Stimulated activated CD8-positive, alpha-beta memory T cell treated with anti-CD3 and anti-CD28 coated beads, Interleukin-12 subunit alpha, Interleukin-12 subunit beta, amount 100 ng/mL, for 24 hours (primary cell): ENCODE results near the gene CTSD.

Experiments
- DNase-seq: peaks from one replicate; pipeline ENCODE4 v3.0.0-alpha.2; 2020; ENCODE audit errors: extremely low read depth

CTSD gene

DNA sequence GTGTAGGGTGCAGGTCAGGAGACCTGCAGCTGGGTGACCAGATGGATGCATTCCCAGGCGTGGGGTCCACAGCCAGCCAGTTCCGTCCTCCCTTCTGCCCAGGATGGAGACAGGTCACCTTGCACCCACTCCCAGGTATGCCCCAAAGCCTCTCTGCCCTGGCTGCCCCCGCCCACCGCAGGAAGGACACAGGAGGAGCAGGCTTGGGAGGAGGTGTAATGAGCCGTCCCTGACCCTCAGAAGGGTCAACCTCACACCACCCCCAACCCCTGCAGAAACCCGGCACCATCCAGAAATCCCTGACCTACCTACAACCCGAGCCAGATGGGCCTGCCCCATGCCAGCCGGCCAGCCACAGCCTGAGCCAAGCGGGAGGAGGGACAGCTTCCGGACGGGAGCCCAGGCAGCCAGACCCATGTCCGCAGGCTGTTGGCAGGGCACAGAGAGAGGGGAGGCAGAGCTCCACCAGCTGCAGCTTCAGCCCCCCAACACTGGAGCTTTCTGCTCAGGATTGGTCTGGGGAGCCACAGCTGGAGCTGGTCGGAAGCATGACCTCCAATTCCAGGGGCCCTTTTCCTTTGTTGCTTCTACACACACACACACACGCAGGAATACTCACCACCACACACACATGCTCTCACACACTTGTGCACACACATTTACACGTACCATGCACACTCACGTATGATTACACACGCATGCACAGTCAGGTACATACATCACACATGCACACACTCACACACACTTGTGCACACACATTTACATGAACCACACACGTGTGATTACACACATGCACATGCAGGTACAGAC, 18.6 kb downstream of the CTSD start:
- no peak for DNase-seq

DNA sequence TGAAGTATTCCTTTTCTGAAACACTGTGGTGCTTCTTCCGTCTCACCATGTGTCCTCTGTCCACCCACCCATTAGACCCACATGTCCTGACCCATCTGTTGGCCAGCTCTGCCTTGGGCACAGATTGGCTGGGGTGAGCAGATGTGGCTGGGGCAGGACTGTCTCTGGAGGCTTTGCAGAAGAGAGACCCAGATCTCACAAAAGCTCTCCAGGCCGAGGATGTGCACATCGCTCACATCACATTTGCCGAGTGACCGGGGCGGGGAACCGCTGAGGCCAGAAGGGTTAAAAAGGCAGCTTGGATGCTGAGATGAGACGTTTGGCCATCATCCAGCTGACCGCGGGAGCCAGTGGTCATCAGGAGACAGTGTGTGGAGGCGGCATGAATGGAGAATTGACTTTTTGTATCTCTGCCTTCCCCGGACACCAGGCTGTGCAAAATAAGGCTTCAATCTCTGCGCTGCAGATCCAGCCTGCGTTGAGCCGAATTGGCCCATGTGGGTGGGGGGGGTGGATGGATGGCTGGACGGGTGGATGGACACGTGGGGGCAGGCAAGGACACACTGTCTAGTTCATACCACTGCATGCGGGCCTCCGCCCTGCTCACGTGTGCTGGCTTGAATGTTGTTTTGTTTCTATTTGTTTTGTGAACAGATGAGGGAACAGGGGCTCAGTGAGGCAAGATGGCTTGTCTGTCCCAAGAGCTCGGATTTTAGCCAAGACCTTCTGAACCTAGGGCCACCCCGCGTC, 19.4 kb downstream of the CTSD start:
- DNase-seq, result no peak

DNA sequence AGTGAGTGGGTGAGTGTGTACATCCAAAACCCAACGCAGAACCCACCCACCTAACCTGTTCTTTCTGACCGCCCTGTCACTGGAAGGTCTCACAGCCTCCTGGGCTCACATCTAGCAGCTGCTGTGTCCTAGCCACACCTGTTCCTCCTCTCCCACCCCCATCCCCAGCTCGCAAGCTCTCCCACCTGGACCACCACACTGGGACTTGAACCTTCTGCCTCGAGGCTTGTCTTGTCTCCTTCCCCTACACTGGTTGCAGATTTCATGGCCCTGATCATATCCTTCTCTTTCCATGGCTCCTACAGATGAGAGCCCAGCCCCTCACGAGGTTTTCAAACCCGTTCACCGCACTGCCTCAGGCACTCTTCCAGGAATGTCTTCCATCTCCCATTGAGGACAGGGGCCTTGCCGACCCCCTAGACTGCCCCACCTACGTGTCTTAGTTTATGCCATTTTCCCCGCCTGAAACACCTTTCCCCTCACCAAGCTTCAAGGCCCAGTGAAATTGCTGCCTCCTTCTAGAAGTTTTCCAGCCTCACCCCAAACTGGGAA, 20.1 kb downstream of the CTSD start:
- DNase-seq, result no peak

DNA sequence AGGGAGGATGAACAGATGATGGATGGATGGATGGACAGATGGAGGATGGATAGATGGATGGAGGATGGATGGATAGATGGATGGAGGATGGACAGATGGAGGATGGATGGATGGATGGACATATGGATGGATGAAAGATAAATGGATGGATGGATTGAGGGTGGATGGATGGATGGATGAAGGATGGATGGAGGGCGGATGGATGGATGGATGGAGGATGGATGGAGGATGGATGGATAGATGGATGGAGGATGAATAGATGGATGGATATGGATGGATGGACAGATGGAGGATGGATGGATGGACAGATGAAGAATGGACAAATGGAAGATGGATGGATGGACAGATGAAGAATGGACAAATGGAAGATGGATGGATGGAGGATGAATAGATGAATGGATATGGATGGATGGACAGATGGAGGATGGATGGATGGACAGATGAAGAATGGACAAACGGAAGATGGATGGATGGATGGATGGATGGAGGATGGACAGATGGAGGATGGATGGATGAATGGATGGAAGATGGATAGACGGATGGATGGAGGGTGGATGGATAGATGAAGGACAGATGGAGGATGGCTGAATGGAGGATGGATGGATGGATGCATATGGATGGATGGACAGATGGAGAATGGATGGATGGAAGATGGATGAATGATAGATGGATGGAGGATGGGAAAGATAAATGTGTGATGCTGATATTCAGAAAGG, 20.7 kb downstream of the CTSD start:
- no peak for DNase-seq

DNA sequence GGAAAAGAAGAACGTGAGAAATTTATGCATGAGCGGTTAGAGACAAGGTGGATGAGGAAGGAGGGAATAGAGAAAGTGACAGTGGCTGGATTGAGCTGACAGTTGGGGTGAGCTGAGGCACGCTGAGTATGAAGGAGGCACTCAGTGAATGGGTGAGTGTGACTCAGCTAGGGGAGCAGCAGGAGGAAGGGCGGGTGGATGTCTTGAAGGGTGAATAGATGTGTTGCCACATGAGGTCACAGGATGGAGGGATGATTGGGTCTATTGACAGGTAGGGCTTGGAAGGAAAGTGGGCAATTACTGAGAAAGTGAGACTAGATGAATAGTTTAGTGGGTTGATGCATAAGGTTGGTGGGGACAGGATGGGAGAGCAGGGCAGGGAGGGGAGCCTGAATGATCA, 21.4 kb downstream of the CTSD start:
- no peak for DNase-seq

DNA sequence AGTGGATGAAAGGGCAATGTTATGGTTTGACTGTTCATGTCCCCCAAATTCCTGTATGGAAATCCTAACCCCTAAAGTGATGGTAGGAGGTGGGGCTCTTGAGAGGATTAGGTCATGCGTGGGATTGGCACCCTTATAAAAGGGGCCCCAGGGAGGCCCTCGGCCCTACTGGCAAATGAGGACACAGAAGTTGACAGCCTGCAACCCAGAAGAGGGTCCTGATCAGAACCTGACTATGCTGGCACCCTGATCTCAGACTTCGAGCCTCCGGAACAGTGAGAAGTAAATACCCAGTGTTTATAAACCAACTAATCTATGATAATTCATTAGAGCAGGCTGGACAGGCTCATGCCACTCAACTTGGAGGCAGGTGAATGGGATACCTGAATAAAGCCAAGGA, 22.0 kb downstream of the CTSD start:
- no peak for DNase-seq

DNA sequence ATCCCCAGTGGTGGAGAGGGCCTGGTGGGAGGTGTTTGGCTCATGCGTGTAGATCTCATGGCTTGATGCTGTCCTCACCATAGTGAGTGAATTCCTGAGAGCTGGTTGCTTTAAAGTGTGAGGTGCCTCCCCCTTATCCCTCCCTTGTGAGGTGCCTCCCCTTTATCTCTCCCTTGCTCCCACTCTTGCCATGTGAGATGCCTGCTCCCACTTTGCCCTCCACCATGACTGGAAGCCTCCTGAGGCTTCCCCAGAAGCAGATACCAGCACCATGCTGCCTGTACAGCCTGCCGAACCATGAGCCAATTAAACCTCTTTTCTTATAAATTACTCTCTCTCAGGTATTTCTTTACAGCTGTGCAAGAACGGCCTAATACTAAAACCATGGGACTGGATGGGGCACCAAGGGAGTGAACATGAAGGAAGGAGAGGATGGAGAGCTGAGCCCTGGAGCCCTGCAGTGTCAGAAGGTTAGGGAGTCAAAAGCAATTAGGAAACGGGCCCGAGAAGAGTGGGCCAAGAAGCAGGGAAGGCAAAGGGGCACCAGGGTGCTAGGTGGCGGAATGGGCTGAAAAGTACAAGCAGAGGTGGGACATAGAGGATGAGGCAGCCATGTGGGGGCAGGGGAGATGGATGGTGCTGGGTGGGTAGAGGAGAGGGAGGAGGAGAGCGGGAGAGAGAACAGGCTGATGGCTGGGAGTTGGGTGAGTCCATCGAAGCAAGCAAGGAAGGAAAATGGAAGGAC, 22.8 kb downstream of the CTSD start:
- DNase-seq, result no peak

DNA sequence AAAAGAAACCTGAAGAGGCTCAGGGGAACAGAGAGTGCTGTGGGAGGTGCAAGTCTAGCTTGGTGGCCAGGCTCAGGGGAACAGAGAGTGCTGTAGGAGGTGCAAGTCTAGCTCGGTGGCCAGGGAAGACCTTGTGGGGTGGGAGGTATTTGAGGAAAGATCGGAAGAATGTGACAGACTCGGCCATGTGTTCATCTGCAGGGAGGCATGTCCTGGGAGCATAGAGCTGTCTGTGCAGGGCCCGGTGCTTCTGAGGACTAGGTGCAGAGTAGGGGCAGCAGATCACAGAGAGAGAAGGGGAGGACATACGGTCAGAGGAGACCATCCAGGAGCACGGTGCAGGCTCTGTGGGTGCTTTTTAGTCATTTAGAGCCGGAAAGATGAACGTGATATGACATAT, 24.2 kb downstream of the CTSD start:
- no peak for DNase-seq

DNA sequence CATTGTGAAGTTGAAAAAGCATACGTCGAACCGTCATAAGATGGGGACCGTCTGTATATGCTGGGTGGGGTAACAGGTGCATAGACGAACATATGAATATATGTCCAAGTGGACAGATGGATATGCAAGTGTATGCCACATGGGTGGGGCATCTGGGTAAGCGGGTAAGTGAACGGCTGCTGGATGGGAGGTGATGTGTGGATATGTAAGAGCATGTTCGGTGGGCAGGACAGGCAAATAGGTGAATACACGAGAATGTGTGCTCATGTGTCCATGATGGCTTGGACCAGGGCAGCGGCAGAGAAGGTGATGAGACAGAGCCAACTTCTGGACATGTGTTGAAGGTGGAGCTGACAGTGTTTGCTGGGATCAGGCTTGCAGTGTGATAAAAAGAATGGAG, 25.3 kb downstream of the CTSD start:
- DNase-seq, result no peak

DNA sequence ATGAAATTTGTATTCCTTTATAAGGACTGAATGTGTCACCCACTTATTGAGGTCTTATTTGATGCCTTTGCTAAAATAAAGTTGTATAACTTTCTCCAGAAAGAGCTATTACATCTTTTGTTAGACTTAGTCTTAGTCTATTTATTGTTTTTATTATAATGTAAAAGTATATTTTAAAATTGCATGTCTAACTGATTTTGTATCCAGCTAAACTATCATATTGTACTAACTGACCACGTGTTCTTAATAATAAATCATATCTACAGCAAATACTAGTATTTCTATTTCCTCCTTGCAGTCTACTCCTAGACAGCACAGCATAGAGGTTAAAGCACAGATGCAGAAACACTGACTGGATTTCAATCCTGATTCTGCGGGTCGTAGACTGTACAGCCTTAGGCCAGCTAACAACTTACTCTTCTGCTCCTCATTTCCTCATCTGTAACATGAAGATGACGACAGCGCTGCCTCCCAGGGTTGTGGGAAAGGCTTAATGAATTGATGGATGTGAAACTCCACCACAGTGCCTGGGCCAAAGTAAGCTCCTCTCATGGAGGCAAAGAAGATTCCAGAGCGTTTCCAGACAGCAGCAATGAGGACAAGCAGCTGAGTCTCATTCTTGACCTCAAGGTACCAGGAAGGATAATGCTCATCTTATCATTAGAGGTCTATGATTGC, 26.5 kb downstream of the CTSD start:
- no peak for DNase-seq

DNA sequence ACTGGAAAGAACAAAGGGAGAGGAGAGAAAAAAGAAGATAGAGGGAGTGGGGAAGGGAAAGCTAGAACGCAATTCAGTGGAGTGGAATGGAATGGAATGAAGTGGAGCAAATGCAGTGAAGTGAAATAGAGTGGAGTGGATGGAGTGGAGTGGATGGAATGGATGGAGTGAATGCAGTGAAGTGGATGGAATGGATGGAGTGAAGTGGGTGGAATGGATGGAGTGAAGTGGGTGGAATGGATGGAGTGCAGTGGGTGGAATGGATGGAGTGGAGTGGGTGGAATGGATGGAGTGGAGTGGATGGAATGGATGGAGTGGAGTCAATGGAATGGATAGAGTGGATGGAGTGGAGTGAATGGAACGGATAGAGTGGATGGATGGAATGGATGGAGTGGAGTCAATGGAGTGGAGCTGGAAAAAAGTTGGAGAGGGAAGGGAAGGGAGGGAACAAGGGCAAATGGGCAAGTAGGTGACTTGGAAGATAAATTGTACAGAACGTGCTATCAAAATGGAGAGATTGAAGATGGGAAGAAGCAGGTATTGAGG, 27.2 kb downstream of the CTSD start:
- no peak for DNase-seq

DNA sequence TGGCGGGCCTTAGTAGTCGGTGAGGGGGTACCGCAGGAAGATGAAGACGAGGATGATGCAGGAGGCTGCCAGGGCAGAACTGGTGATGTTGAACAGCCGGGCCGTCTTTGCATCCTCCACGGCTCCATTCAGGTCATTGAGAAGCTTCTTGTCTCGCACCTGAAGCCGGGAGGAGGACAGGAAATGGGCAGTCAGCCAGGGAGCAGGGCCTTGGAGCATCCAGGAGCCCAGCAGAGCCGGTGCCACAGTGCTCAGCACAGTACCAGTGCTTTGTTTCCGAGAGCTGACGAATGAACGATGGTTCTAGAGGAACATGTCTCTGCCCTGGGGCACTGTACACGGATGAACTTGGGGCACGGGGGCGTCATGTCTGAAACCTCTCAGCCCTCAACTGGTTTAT, 28.5 kb downstream of the CTSD start:
- DNase-seq, result no peak

DNA sequence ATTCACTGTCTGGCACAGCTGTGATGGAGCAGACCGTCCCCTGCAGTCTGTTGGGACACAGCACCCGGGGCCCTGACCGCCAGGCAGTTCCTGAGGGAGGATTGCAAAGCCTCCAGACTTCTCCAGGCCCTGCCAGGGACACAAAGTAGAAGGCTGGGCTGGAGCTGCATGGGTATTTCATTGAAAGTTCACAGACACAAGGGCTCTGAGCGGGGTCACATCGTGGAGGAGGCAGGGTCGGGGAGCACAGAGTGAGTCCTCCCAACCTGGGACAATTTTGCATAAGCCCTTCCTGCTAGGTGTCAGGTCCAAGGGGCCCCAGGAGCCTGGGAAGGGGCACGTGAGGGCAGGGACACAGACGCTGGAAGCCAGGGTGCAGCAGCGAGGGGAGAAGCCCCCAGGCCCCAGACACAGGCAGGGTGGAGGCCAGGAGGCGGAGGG, 29.1 kb downstream of the CTSD start:
- DNase-seq, result no peak

DNA sequence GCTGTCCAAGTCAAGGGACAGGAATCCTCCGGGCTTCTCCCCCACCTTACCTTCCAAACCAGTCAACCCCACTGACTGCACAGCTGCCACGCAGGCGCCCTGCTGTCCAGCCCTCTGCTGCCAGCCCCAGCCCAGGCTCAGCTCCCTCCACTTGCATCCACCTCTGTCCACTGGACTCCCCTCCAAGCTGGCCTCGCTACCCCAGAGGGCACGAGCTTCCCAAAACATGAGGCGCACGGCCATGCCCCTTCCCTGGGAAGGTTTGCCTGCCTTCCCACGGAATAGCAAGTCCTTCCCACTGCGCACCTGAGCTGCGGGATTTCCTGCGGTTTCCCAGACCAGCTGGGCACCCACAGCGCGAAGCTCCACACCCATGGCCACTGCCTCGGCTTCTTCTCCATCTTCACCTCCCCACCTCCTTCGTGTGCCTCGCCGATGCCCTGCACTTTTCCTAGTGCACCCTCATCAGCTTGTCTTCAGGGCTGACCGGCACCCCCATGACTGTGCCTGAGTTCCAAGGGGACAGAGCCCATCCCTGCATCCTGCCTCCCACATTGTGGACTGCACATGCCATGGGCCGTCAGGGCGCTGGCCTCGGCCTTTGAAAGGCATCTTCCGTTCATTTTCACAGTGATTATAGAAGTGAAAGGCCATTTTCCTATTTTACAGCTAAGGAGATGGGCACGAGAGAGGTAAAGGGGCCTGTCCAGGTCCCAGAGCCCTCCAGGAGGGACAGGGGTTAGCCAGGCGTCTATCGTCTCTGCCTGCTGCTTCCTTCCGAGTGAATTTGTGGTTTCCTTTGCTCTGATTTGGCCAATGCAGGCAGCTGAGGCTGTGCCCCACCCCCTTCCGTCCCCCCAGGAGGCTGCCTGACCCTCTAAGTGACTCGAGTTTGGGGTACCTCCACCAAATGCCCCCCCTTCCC, 29.7 kb downstream of the CTSD start:
- DNase-seq, result no peak

DNA sequence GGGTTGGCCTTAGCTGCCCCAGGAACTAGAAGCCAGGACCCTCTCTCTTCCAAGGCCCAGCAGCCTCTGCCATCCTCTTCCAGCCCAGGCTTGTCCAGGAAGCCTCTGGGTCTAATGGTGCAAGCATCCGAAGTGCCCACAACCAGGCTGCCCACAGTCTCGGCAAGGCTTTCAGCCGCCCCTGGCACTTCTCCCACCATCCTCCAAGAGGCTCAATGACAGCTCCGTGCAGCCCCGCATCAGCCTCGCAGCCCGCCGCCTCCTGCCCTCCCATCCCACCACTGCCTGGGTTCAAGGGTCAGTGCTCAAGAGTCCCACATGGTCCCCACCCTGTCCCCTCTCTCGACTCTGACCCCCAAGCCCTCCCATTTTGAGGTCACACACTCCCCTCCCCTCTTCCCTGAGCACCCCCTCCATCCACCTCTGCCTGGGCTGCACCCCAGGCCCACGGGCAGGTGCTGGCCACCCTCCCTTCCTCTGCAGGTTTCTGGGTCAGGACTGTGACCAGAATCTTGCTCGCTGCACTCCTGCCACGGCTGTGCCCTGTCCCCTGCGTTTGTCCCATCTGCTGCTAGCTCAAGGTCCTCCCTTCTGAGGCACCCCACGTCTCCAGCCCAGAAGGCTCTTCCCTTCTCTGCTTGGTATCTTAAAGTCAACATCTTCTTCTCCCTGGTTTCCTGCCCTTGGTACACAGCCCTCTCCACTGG, 30.6 kb downstream of the CTSD start:
- DNase-seq, result no peak

DNA sequence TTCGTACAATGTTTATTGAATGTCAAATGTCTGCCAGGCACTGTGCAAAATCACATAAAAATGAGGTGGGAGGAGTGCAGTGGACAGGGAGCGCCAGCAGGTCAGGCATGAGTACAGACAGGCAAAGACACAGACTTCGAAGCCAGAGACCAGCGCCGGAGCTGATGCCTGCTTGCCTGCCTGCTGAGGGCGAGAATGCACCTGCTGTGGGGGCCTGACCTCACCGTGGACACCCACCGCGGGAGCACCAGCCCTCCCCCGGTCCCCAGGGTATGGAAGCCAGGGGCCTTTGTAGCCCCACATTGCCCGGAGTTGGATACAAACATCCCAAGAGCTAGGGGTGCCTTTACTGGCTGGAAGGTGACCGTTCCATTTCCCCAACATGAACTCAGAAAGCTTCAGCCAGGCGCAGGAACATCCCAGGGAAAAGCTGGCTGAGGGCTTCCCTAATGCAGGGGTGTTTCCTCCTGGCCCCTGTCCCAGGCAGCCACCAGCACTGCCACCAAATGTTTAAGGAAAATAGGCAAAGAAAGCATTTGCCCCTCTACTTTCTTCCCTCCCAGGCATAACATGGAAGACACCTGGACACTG, 31.2 kb downstream of the CTSD start:
- no peak for DNase-seq

DNA sequence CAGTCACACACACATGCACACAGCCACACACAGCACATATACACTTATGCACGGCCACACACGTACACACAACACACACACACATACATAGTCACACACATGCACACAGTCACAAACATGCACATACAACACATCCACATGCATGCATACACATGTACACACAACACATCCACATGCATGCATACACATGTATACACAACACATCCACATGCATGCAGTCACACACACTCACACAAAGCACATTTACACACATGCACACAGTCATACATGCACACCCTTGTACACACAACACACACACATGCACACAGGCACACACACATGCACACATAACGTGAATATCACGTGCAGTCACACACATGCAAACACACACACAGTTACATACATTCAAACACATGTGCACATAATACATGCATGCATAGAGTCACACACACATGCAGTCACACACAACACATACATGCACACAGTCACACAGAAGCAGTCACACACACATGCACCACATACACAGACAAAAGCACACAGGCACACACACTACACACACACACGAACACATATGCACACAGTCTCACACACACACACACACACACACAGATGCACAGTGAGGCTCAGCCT, 32.2 kb downstream of the CTSD start:
- no peak for DNase-seq

DNA sequence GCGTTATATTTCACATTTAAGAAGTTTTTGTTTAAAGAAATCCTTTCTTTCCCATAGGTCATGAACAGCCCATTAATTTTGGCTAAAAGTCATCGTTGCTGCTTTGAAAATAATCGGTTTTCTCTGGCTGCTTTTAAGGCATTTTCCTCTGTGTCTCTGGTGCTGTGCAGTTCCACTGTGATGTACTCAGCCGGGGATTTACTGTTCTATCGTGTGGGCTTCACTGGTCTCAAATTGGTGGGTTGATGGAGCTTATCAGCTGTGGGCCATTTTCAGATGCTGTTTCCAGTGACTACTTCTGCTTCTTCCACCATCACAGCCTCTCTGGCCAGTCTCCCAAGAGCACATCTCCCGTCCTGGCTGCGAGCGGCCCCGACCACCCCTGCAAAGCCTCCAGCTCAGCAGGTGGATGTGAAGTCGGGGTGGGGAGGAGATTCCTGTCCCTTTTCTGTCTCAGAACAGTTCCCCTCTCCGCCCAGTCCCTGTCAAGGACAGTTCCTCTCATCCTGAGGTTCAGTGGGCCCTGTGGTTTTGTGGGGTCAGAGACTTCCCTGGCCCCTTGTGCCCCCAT, 33.6 kb downstream of the CTSD start:
- no peak for DNase-seq
